Osteoblast (primary cell): ENCODE measurements around the gene FOXN3. TPM values are rescaled to one million over a fixed set of nuclear protein-coding genes. Genes with fewer than 3 reads are reported as not detected.

Experiments used
- DNase-seq: peaks from one replicate; pipeline ENCODE4 v3.0.0; 2011; ENCODE audit warnings: low spot score, mixed read lengths; ENCODE audit not compliant: insufficient read length; ENCODE audit errors: missing footprints
- H2AFZ ChIP-seq: 2 replicates; pipeline ENCODE4 v1.6.0; 2011; ENCODE audit warnings: mild to moderate bottlenecking, low read length
- H3K27ac ChIP-seq: 2 replicates; pipeline ENCODE4 v1.5.1; 2011; ENCODE audit warnings: mild to moderate bottlenecking, low read depth, low read length, moderate library complexity
- H3K27me3 ChIP-seq: 2 replicates; pipeline ENCODE4 v1.6.0; 2012; ENCODE audit warnings: mild to moderate bottlenecking, control low read depth, inconsistent platforms, low read length, moderate library complexity; ENCODE audit not compliant: insufficient read depth
- H3K36me3 ChIP-seq: 2 replicates; pipeline ENCODE4 v1.5.1; 2011; ENCODE audit warnings: mild to moderate bottlenecking, low read length, control low read depth, moderate library complexity; ENCODE audit not compliant: insufficient read depth
- H3K4me1 ChIP-seq: 2 replicates; pipeline ENCODE4 v1.5.1; 2011; ENCODE audit warnings: mild to moderate bottlenecking, low read length, control low read depth, moderate library complexity; ENCODE audit not compliant: insufficient read depth
- H3K4me2 ChIP-seq: 2 replicates; pipeline ENCODE4 v1.6.0; 2011; ENCODE audit warnings: mild to moderate bottlenecking, low read length; ENCODE audit not compliant: insufficient read depth
- H3K4me3 ChIP-seq: fragments of 200-600 bp; sonication (generic); 3 replicates; pipeline ENCODE4 v1.5.1; 2012; ENCODE audit warnings: mild to moderate bottlenecking, low read length, inconsistent platforms; ENCODE audit not compliant: insufficient read depth
- H3K79me2 ChIP-seq: 2 replicates; pipeline ENCODE4 v1.6.0; 2012; ENCODE audit warnings: mild to moderate bottlenecking, low read length, control low read depth, inconsistent platforms; ENCODE audit not compliant: insufficient read depth
- H3K9me3 ChIP-seq: 2 replicates; pipeline ENCODE4 v1.5.1; 2011; ENCODE audit warnings: low read depth, low read length, control low read depth
- H4K20me1 ChIP-seq: 2 replicates; pipeline ENCODE4 v1.6.0; 2012; ENCODE audit warnings: mild to moderate bottlenecking, low read length, control low read depth; ENCODE audit not compliant: insufficient read depth
- total RNA-seq: library from RNA; depleted of rRNA; stranded (reverse); fragments of >200 nt; gene quantifications from 2 replicates; pipeline ENCODE4 v1.2.3, GENCODE V29; 2012
- TF ChIP-seq, protein P1 (sequence below): IDR thresholded peaks from 2 replicates; pipeline ENCODE4 v1.5.1; 2011; ENCODE audit warnings: mild to moderate bottlenecking, low read depth, low read length, moderate library complexity; ENCODE audit errors: extremely low read depth

Gene FOXN3
- total RNA-seq, 1 donor = 49.9 TPM

DNA sequence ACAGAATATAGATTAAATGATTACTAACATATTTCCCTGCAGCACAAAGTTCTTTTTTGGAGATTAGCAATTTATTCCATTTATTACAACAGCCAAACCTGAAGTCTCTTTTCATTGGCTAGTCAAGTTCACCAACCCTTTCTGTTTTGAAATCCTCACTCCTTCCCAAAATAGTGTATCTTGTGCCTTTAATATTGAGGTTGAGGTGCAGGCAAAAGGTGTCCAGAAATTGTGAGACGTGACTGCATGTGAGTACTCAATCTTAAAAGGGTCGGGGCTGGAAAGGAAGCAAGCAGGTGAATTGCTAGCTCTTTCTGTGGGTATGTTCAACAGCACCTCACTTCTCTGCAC lies 11.1 kb upstream of the FOXN3 start:
- TF ChIP-seq, protein P1, sequence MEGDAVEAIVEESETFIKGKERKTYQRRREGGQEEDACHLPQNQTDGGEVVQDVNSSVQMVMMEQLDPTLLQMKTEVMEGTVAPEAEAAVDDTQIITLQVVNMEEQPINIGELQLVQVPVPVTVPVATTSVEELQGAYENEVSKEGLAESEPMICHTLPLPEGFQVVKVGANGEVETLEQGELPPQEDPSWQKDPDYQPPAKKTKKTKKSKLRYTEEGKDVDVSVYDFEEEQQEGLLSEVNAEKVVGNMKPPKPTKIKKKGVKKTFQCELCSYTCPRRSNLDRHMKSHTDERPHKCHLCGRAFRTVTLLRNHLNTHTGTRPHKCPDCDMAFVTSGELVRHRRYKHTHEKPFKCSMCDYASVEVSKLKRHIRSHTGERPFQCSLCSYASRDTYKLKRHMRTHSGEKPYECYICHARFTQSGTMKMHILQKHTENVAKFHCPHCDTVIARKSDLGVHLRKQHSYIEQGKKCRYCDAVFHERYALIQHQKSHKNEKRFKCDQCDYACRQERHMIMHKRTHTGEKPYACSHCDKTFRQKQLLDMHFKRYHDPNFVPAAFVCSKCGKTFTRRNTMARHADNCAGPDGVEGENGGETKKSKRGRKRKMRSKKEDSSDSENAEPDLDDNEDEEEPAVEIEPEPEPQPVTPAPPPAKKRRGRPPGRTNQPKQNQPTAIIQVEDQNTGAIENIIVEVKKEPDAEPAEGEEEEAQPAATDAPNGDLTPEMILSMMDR = no peak
- Histone ChIP-seq H2AFZ (no peak overlapping the region), H4K20me1 (no peaks in the 10 kb centered on the region), H3K4me2 (no peak overlapping the region), H3K79me2 (no peaks in the 10 kb centered on the region), H3K27ac (no peak overlapping the region), H3K36me3 (no peaks in the 10 kb centered on the region), H3K4me3 (no peak overlapping the region), H3K27me3 (peaks cover 10% of the 10 kb centered on the region), H3K4me1 (peaks cover 48% of the 10 kb centered on the region), H3K9me3 (no peaks in the 10 kb centered on the region)
- no peak for DNase-seq

DNA sequence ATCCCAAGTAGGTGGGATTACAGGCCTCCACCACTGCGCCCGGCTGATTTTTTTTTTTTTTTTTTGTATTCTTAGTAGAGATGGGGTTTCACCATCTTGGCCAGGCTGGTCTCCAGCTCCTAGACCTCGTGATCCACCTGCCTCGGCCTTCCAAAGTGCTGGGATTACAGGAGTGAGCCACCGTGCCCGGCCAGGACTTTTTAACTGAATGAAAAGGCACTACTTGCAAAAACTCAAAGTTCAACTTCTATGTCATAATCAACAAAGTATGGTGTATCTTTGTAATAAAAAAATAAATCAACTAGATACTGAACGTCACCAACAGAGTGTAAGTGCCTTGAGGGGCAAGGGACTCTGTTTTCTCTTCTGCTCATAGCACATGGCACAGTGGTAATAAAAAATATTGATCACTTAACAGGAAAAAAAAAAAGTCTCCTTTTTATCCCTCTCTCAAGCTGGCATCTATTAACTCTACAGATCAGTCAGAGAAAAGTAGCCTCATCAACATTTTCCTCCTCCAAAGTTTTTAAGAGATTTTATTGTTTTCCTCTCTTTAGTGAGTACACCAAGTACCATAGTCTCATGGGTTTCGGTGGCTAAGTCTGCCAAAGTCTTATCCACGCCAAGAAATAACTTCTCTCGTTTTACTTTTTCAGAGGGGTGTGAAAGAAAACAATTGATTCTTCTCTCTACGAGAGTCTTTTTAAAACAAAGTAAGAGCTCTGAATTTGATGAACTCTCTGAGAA lies 10.6 kb upstream of the FOXN3 start:
- H4K20me1 ChIP-seq = no peaks in the 10 kb centered on the region
- no peaks in the 10 kb centered on the region for H3K9me3 ChIP-seq
- peaks cover 15% of the 10 kb centered on the region for H3K27me3 ChIP-seq
- peaks cover 48% of the 10 kb centered on the region for H3K4me1 ChIP-seq
- H3K4me2 ChIP-seq = no peak overlapping the region
- H3K27ac ChIP-seq = no peak overlapping the region
- H3K36me3 ChIP-seq = no peaks in the 10 kb centered on the region
- no peak overlapping the region for H2AFZ ChIP-seq
- no peaks in the 10 kb centered on the region for H3K79me2 ChIP-seq
- H3K4me3 ChIP-seq = no peak overlapping the region
- DNase-seq = no peak
- TF ChIP-seq, protein P1 = no peak

GRCh38 chr14:89425931-89426330 lies 8.9 kb upstream of the FOXN3 start:
- Histone ChIP-seq H3K79me2 (no peaks in the 10 kb centered on the region), H3K27me3 (peaks cover 18% of the 10 kb centered on the region), H3K4me1 (peaks cover 45% of the 10 kb centered on the region), H4K20me1 (no peaks in the 10 kb centered on the region), H3K9me3 (no peaks in the 10 kb centered on the region), H2AFZ (no peak overlapping the region), H3K4me3 (no peak overlapping the region), H3K27ac (peak overlapping the region; percentile 40), H3K4me2 (peak overlapping the region; percentile 8), H3K36me3 (no peaks in the 10 kb centered on the region)
- TF ChIP-seq, protein P1 = no peak
- peak; percentile 92 for DNase-seq

- no peaks in the 10 kb centered on the region for H3K9me3 ChIP-seq
- no peaks in the 10 kb centered on the region for H4K20me1 ChIP-seq
- no peaks in the 10 kb centered on the region for H3K36me3 ChIP-seq
- no peaks in the 10 kb centered on the region for H3K79me2 ChIP-seq
- no peak overlapping the region for H3K27ac ChIP-seq
- H2AFZ ChIP-seq = no peak overlapping the region
- H3K4me3 ChIP-seq = no peak overlapping the region
- TF ChIP-seq, protein P1 = no peak
- peaks cover 29% of the 10 kb centered on the region for H3K4me1 ChIP-seq
- no peak for DNase-seq
- H3K4me2 ChIP-seq = no peak overlapping the region
- peaks cover 18% of the 10 kb centered on the region for H3K27me3 ChIP-seq
These were observed 7.2 kb upstream of the FOXN3 start for GRCh38 chr14:89424241-89424640.
